ENCODE results near the gene TSPEAR.

The TSPEAR gene

GRCh38 chr21:44510508-44511218 is 200.7 kb downstream of the TSPEAR start:
- ATAC-seq: peak; percentile 76
- TF ChIP-seq OSR1 (CRISPR knock-in tag; IDR thresholded peaks at IDR 0.05) (no peak), TSHZ2 (CRISPR knock-in tag; IDR thresholded peaks at IDR 0.05) (no peak), ZC3H10 (CRISPR knock-in tag; IDR thresholded peaks at IDR 0.05) (no peak), CSRNP3 (CRISPR knock-in tag; IDR thresholded peaks at IDR 0.05) (no peak)

DNA sequence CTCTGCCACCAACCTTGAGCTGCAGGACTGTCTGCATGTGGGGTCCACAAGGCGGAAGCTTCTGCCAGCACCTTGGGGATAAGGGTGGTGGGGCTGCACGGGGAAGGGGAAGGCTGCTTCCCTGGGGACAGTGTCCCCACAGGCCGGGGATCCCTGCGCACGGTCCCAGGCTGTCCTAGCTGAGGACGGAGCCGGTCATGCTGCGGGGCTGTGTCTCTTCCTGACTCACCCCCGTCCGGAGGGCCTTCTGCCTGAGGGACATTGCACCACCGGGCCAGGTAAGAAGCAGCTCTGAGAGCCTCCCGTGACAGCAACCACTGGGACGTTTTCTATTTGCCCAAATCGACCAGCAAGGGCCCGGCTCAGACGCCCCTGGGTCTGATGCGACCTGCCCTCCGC is 201.3 kb downstream of the TSPEAR start:
- ATAC-seq: no peak
- TF ChIP-seq, protein P1, sequence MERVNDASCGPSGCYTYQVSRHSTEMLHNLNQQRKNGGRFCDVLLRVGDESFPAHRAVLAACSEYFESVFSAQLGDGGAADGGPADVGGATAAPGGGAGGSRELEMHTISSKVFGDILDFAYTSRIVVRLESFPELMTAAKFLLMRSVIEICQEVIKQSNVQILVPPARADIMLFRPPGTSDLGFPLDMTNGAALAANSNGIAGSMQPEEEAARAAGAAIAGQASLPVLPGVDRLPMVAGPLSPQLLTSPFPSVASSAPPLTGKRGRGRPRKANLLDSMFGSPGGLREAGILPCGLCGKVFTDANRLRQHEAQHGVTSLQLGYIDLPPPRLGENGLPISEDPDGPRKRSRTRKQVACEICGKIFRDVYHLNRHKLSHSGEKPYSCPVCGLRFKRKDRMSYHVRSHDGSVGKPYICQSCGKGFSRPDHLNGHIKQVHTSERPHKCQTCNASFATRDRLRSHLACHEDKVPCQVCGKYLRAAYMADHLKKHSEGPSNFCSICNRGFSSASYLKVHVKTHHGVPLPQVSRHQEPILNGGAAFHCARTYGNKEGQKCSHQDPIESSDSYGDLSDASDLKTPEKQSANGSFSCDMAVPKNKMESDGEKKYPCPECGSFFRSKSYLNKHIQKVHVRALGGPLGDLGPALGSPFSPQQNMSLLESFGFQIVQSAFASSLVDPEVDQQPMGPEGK (CRISPR knock-in tag; IDR thresholded peaks at IDR 0.05; ENCODE audit: borderline replicate concordance): no peak
- no peak for TF ChIP-seq ZC3H10 (CRISPR knock-in tag; IDR thresholded peaks at IDR 0.05)
- TF ChIP-seq BACH2 (CRISPR knock-in tag; IDR thresholded peaks at IDR 0.05; ENCODE audit: borderline replicate concordance): no peak
- no peak for TF ChIP-seq POU6F1 (CRISPR knock-in tag; IDR thresholded peaks at IDR 0.05; ENCODE audit: borderline replicate concordance, low read depth)
- no peak for TF ChIP-seq ZNF70 (CRISPR knock-in tag; IDR thresholded peaks at IDR 0.05)
- TF ChIP-seq ISL1 (CRISPR knock-in tag; IDR thresholded peaks at IDR 0.05): no peak
- no peak for TF ChIP-seq TOX (CRISPR knock-in tag; IDR thresholded peaks at IDR 0.05; ENCODE audit: borderline replicate concordance)
- TF ChIP-seq TCF4 (CRISPR knock-in tag; IDR thresholded peaks at IDR 0.05; ENCODE audit: borderline replicate concordance): no peak
- no peak for TF ChIP-seq GLIS3 (CRISPR knock-in tag; IDR thresholded peaks at IDR 0.05)
- TF ChIP-seq CREB5 (CRISPR knock-in tag; IDR thresholded peaks at IDR 0.05; ENCODE audit: low read depth): no peak
- TF ChIP-seq OSR1 (CRISPR knock-in tag; IDR thresholded peaks at IDR 0.05): no peak
- no peak for TF ChIP-seq ZFP3 (CRISPR knock-in tag; IDR thresholded peaks at IDR 0.05)
- no peak for TF ChIP-seq CSDC2 (CRISPR knock-in tag; IDR thresholded peaks at IDR 0.05)

- ATAC-seq: peak; percentile 74
- TF ChIP-seq RARB (CRISPR knock-in tag; IDR thresholded peaks at IDR 0.05) (no peak), ISL1 (CRISPR knock-in tag; IDR thresholded peaks at IDR 0.05) (no peak), TSHZ2 (CRISPR knock-in tag; IDR thresholded peaks at IDR 0.05) (no peak), OSR1 (CRISPR knock-in tag; IDR thresholded peaks at IDR 0.05) (no peak)
Measured at GRCh38 chr21:44509539-44509938, 201.8 kb downstream of the TSPEAR start.

Measured in SK-N-SH treated with all-trans-retinoic acid at 6 μM for 48 hours (cell line).